SK-N-MC (cell line): Measurements from ENCODE around the gene PIK3CD.
"Not testable (repeated sequence)": the region's sequence is repeated elsewhere in the genome, so short reads cannot be mapped to it uniquely, and the experiment has no call there.

ENCODE experiments used
- DNase-seq: peaks from one replicate; pipeline ENCODE4 v3.0.0-alpha.2; 2011; ENCODE audit warnings: low read depth, low spot score
- H3K27ac ChIP-seq: fragments of 200-600 bp; sonication (generic); 2 replicates; pipeline ENCODE4 v1.5.1; 2016; ENCODE audit warnings: mixed run types
- H3K36me3 ChIP-seq: fragments of 200-600 bp; sonication (generic); 2 replicates; pipeline ENCODE4 v1.6.1; 2017; ENCODE audit warnings: antibody characterized with exemption, low read length, mixed read lengths; ENCODE audit not compliant: insufficient read depth
- H3K4me3 ChIP-seq: fragments of 200-600 bp; sonication (generic); 2 replicates; pipeline ENCODE4 v1.5.1; 2016
- H3K9ac ChIP-seq: fragments of 200-600 bp; sonication (generic); 2 replicates; pipeline ENCODE4 v1.8.0; 2017; ENCODE audit warnings: mixed run types, mixed read lengths; ENCODE audit not compliant: insufficient read length
- H3K9me3 ChIP-seq: fragments of 200-600 bp; sonication (generic); 2 replicates; pipeline ENCODE4 v1.6.1; 2017; ENCODE audit warnings: low read depth, mild to moderate bottlenecking, antibody characterized with exemption, low read length, moderate library complexity, mixed read lengths
- EZH2 ChIP-seq: fragments of 200-600 bp; sonication (generic); IDR thresholded peaks from one replicate; pipeline ENCODE4 v1.6.1; 2017; ENCODE audit warnings: antibody characterized with exemption
- FOXP2 ChIP-seq: optimal IDR thresholded peaks from 2 replicates; pipeline ENCODE3; 2011; ENCODE audit warnings: mild to moderate bottlenecking, moderate library complexity; ENCODE audit not compliant: insufficient read depth; ENCODE audit errors: extremely low read length, control extremely low read depth
- POLR2AphosphoS5 ChIP-seq: IDR thresholded peaks from 2 replicates; pipeline ENCODE4 v1.6.1; 2012; ENCODE audit warnings: mild to moderate bottlenecking, low read depth, low read length, borderline replicate concordance

PIK3CD gene

DNA sequence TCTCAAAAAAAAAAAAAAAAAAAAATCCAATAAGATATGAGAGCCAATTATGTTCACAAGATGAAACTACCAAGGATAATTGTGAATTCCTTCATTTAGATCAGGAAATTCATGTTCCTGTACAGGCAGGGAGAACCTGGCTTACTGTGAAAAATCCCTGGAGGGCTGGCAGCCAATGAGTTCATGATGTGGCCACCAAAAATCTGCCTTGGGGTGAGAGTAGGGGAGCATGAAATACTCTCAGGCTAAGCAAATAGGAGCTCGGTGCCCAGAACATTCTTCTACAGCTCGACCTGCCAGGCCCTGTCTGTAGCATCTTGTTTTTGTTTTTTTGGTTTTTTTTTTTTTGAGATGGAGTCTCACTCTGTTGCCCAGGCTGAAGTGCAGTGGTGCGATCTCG, 50.1 kb downstream of the PIK3CD start:
- Histone ChIP-seq H3K4me3 (no peak overlapping the region), H3K9ac (no peak overlapping the region), H3K36me3 (no peaks in the 10 kb centered on the region), H3K9me3 (no peaks in the 10 kb centered on the region), H3K27ac (no peak overlapping the region)
- no peak for DNase-seq
- TF ChIP-seq POLR2AphosphoS5 (no peak), EZH2 (no peak), FOXP2 (no peak)

DNA sequence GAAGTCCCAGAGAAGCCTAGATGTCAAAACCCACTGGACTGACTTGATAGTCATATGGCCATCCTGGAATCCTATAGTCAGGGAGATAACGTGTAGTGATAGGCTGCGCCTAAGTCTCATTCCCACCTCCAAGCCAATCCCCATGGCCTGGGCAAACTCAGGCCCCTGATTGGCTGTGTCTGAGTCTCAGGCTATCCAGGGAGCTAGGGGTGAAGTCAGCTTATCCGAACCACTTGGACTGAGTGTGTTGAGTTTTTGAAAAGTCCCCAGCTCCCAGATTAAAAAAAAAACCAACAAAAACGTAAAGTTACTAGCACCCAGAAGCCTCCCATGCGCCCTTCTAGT, 51.6 kb downstream of the PIK3CD start:
- Histone ChIP-seq H3K4me3 (no peak overlapping the region), H3K9ac (no peak overlapping the region), H3K36me3 (no peaks in the 10 kb centered on the region), H3K27ac (no peak overlapping the region), H3K9me3 (no peaks in the 10 kb centered on the region)
- no peak for DNase-seq
- no peak for TF ChIP-seq POLR2AphosphoS5
- no peak for TF ChIP-seq FOXP2
- no peak for TF ChIP-seq EZH2

DNA sequence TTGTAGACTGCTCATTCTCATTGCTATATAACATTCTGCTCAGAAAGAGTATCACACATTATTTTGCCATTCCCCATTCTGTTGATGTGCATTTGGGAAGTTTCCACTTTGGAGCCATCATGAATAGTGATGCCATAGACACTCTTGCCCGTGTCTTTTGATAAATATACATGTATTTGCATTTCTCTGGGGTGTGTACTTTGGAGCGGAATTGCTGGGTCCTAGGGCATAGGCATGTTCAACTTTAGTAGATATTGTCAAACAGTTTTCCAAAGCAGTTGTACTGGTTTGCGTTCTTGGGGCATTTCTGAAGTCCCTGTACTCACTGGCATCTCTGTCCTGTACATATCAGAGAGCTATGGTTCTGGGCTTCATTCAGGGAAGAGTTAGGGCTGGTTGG, 52.1 kb downstream of the PIK3CD start:
- no peaks in the 10 kb centered on the region for H3K9me3 ChIP-seq
- H3K4me3 ChIP-seq = no peak overlapping the region
- H3K36me3 ChIP-seq = no peaks in the 10 kb centered on the region
- H3K9ac ChIP-seq = no peak overlapping the region
- TF ChIP-seq EZH2 (no peak), FOXP2 (no peak), POLR2AphosphoS5 (no peak)
- DNase-seq = no peak
- no peak overlapping the region for H3K27ac ChIP-seq

DNA sequence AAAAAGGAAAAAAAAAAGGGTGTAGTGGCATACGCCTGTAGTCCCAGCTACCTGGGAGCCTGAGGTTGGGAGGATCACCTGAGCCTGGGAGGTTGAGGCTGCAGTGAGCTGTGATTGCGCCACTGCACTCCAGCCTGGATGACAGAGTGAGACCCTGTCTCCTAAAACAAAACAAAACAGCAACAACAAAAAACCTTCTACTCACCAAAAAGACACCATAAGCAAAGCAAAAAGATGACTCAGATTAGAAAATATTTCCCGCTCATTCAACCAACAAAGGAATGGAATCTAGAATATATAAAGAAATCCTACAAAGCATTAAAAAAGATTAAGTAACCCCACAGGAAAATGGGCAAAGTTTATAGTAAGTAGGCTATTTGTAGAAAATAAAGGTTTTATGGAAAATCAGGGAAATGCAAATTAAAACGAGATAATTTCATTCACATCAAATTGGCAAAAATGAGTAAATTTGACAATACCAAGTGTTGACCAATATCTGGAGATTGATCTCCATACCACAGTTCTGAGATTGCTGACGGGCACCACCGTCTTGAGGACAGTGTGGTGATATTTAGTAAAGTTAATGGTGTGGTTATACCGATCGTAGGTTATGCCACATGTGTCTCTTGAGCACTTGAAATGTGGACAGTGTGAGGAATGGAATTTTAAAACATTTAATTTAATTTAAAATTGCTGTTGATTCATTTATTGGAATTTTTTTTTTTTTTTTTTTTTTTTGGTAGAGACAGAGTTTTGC, 54.0 kb downstream of the PIK3CD start:
- Histone ChIP-seq H3K9ac (no peak overlapping the region), H3K36me3 (no peaks in the 10 kb centered on the region), H3K9me3 (no peaks in the 10 kb centered on the region), H3K27ac (no peak overlapping the region), H3K4me3 (no peak overlapping the region)
- no peak for TF ChIP-seq EZH2
- TF ChIP-seq FOXP2 = no peak
- TF ChIP-seq POLR2AphosphoS5 = no peak
- no peak for DNase-seq

DNA sequence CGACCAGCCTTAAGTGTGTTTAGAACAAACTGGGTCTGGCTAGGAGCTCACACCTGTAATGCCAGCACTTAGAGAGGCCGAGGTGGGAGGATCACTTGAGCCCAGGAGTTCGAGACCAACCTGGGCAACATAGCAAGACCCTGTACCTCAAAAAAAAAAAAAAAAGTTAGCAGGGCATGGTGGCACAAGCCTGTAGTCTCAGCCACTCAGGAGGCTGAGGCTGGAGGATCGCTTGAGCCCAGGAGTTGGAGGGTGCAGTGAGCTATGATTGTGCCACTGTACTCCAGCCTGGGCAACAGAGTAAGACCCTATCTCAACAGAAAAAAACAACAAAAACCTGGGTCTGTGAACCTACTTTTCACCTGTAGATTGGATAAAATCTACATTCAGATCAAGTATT, 54.6 kb downstream of the PIK3CD start:
- no peak for DNase-seq
- no peak overlapping the region for H3K9ac ChIP-seq
- TF ChIP-seq EZH2 = no peak
- H3K27ac ChIP-seq = no peak overlapping the region
- no peaks in the 10 kb centered on the region for H3K36me3 ChIP-seq
- H3K4me3 ChIP-seq = no peak overlapping the region
- H3K9me3 ChIP-seq = no peaks in the 10 kb centered on the region

DNA sequence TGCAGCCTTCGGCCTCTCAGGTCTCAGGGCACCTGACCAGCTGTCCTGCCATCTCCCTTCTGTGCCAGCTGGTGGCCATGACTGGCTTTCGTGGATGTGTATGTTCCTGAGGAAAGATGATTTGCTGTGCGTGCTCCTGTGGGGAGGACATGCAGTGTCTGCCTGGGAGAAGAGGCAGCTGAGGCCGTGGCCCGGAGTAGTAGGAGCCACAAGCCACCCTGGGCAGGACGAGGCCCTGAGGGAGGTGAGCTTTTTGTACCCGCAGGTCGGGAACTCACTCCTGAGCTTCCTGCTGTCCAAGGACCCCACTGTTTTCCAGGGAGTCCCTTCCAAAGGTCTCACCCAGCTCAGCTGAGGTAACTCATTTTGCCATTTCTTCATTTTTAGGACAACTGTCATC, 58.5 kb downstream of the PIK3CD start:
- Histone ChIP-seq H3K4me3 (no peak overlapping the region), H3K27ac (no peak overlapping the region), H3K9me3 (no peaks in the 10 kb centered on the region), H3K36me3 (no peaks in the 10 kb centered on the region), H3K9ac (no peak overlapping the region)
- DNase-seq = no peak
- no peak for TF ChIP-seq FOXP2
- TF ChIP-seq EZH2 = no peak
- no peak for TF ChIP-seq POLR2AphosphoS5

DNA sequence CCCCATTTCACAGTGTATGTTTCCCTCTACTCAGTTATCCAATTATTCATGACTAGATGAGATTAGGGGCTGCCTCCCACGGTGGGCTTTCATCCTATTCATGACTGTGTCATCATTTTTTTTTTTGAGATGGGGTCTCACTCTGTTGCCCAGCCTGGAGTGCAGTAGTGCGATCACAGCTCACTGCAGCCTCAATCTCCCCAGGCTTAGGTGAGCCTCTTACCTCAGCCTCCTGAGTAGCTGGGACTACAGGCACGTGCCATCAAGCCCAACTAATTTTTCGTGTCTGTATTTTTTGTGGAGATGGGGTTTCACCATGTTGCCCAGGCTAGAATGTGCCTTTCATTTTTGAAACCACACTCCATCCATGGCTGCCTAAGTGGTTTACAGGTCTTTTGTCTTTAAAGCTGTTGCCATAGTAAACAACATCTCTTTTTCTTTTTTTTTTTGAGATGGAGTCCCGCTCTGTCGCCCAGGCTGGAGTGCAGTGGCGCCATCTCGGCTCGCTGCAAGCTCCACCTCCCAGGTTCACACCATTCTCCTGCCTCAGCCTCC, 60.0 kb downstream of the PIK3CD start:
- Histone ChIP-seq H3K9me3 (no peaks in the 10 kb centered on the region), H3K27ac (no peak overlapping the region), H3K9ac (no peak overlapping the region), H3K4me3 (no peak overlapping the region), H3K36me3 (no peaks in the 10 kb centered on the region)
- no peak for TF ChIP-seq POLR2AphosphoS5
- no peak for TF ChIP-seq FOXP2
- no peak for TF ChIP-seq EZH2
- no peak for DNase-seq

DNA sequence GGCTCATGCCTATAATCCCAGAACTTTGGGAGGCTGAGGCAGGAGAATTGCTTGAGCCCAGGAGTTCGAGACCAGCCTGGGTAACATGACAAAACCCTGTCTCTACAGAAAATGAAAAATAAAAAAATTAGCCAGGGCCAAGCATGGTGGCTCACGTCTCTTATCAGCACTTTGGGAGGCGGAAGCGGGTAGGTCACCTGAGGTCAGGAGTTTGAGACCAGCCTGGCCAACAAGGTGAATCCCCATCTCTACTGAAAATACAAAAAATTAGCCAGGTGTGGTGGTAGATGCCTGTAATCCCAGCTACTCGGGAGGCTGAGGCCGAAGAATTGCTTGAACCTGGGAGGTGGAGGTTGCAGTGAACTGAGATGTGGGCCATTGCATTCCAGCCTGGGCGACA, 61.2 kb downstream of the PIK3CD start:
- H3K36me3 ChIP-seq, H3K27ac ChIP-seq: not testable (repeated sequence)

DNA sequence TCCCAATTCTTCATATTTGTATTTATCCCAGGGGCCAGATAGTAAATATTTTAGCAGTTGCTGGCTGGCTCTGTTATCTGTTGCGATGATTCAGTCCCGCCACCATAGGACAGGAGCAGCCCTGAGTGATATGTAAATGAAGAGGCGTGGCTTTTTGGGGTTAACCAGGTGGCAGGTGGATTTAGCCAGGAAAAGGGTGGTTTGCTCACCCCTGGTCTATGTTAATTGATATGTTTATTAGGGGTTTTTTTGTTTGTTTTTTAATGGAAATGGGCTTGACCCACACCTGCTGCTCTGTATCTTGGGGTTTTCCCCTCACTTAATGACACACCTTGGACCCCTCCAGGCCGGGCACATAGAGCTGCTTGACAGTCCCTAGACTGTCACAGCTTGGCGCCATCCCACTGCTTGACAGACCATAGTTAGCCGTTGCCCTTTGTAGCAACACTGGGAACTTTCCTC, 62.8 kb downstream of the PIK3CD start:
- Histone ChIP-seq H3K9ac (no peak overlapping the region), H3K4me3 (no peak overlapping the region), H3K9me3 (no peaks in the 10 kb centered on the region), H3K36me3 (no peaks in the 10 kb centered on the region), H3K27ac (no peak overlapping the region)
- TF ChIP-seq POLR2AphosphoS5 = no peak
- no peak for TF ChIP-seq EZH2
- TF ChIP-seq FOXP2 = no peak
- no peak for DNase-seq

More for the DNA sequence above, 61.2 kb downstream of the PIK3CD start:
- not testable (repeated sequence) for H3K9ac ChIP-seq, H3K4me3 ChIP-seq, DNase-seq, H3K9me3 ChIP-seq
